ENCODE results near the gene GNA14.

GNA14 gene

DNA sequence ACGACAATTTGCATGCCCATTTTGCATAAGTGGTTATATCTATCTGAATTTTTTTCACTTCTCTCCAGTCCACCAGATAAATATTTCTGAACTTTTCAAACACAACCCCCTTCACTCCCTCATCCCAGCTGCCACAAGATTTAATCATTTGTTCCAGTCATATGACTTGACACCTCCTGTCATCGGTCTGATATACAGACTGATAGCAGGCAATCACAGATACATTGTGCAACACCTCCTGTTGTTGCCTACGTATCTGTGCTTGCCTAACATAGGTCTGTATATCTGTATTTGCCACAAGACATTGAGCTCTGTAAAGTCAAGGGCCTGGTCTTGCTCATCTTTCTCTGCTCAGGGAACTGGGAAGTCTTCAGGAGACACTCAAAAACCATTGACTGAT, 65.6 kb downstream of the GNA14 start:
- DNase-seq (ENCODE audit: extremely low read depth, low read depth): no peak
- no peak overlapping the region for H3K4me3 ChIP-seq (replicated peaks; ENCODE audit: low read depth, low read length)
- no peak for TF ChIP-seq CTCF (IDR thresholded peaks at IDR 0.05; ENCODE audit: low read depth, low read length, missing control alignments)

- no peak for TF ChIP-seq CTCF (IDR thresholded peaks at IDR 0.05; ENCODE audit: low read depth, low read length, missing control alignments)
- no peak for DNase-seq (ENCODE audit: extremely low read depth, low read depth)
- H3K4me3 ChIP-seq (replicated peaks; ENCODE audit: low read depth, low read length): no peak overlapping the region
These were observed 72.3 kb downstream of the GNA14 start for GRCh38 chr9:77575785-77576184.

- DNase-seq (ENCODE audit: extremely low read depth, low read depth): no peak
- no peak overlapping the region for H3K4me3 ChIP-seq (replicated peaks; ENCODE audit: low read depth, low read length)
- TF ChIP-seq CTCF (IDR thresholded peaks at IDR 0.05; ENCODE audit: low read depth, low read length, missing control alignments): no peak
These were observed 78.8 kb downstream of the GNA14 start for GRCh38 chr9:77569335-77569734.

DNA sequence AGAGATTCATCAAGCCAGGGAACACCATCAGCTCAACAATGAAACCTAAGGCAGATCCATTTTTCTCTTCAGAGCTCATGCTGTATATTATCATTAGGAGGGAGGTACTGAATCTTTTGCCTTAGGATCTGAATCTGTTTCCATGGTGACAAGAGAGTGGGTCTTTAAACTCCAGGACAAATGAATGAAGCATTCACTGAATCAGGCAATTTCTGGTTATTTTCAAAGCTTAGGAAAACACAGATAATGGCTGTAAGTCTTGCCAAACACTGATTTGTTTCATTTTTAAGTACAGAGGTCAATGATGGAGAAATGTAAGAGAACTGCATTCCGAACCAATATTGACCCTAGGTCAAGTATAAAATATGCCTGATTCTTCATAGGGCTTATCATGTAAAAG, 84.9 kb downstream of the GNA14 start:
- H3K4me3 ChIP-seq (replicated peaks; ENCODE audit: low read depth, low read length): no peak overlapping the region
- no peak for TF ChIP-seq CTCF (IDR thresholded peaks at IDR 0.05; ENCODE audit: low read depth, low read length, missing control alignments)
- DNase-seq (ENCODE audit: extremely low read depth, low read depth): no peak

DNA sequence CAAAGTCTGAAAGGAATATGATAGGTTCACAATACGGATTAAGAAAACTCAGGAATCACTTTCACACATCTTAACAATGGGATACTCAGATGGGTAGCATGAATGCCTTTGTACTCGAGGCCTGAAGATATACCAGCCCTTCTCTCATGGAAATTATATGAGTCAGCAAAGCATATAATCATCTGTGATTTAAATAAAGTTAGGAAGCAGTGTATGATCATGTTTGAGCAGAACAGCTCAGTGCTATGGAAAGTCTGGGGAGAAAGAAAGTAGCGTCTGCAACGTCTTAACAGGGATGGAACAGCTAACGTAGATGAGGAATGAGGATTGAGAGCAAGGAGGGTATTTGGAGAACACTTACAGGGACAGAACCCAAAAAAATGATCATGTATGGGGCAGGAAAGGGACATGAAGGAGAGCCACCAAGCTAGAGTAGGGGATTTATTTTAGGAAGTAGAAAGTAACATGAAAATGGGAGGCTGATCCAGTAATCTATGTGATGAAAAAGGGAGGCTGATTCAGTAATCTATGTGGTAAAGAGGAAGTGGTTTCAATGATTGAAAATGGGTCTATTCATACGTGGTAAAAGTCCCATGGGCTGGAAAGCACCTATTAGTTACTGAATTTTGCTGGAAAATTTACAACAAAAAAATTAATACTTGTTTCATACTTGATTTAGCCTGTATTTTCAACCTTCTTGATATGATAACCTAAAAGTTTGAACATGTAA, 85.9 kb downstream of the GNA14 start:
- no peak for DNase-seq (ENCODE audit: extremely low read depth, low read depth)
- no peak overlapping the region for H3K4me3 ChIP-seq (replicated peaks; ENCODE audit: low read depth, low read length)
- TF ChIP-seq CTCF (IDR thresholded peaks at IDR 0.05; ENCODE audit: low read depth, low read length, missing control alignments): no peak

DNA sequence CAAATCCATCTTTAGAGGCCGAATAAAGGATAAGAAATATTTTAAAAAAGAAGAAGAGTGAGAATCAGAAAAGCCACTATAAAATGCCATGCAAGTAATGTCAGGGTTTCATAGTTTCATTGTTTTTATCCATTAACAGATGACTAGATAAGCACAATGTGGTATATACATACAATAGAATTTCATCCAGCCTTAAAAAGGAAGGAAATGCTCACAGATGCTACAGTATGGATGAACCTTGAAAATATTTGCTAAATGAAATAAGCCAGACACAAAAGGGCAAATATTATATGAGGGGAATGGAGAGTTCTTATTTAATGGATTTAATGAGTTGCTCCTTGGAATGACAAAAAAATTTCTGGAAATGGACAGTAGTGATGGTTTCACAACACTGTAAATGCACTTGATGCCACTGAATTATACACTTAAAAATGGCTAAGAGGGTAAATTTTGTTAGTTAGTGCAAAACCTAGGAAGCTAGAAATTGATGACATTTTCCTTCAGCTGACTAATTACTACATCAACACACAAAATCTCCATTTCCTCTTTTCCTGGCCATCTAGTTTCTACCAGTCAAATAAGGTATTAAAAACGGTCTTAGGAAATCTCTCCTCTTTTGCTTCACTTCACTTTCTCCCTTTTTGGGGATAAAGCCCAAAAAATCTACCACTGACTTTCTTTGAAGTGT, 86.6 kb downstream of the GNA14 start:
- no peak for DNase-seq (ENCODE audit: extremely low read depth, low read depth)
- no peak for TF ChIP-seq CTCF (IDR thresholded peaks at IDR 0.05; ENCODE audit: low read depth, low read length, missing control alignments)
- H3K4me3 ChIP-seq (replicated peaks; ENCODE audit: low read depth, low read length): no peak overlapping the region
